Measurements from ENCODE around the gene RBM19. TPM values are rescaled to one million over a fixed set of nuclear protein-coding genes. Genes with fewer than 3 reads are reported as not detected.

RBM19 gene
- polyA plus RNA-seq, 2 of the 4 experiments (the other 2 are of a cell fraction): 16.0 to 18.6 TPM

- no peak for DNase-seq (ENCODE audit: low read depth in 1 of 2, low spot score in 1 of 2)
- no peak for TF ChIP-seq ZFP36 (IDR thresholded peaks at IDR 0.05; ENCODE audit: borderline replicate concordance, partially characterized antibody)
- POLR2A ChIA-PET: no interaction called here
- Histone ChIP-seq H3K4me1 (no peaks in the 10 kb centered on the region), H3K27ac (no peak overlapping the region), H3K4me3 (no peak overlapping the region), H3K4me2 (no peak overlapping the region), H3K9me3 (no peaks in the 10 kb centered on the region)
- no peak for ATAC-seq
- no peak for FAIRE-seq
- CTCF ChIA-PET: interaction anchor here (1.5 to 4.5 kb wide), 2 partner anchors 15 to 26 kb away, joined by 3 to 17 read pairs; no protein-coding TSS in a partner anchor
- WGBS (ENCODE audit: missing lambda C conversion rate): 98% methylated on average over 10 of the region's 10 CpGs
These were observed 26.3 kb downstream of the RBM19 start for GRCh38 chr12:113939867-113940266.

GRCh38 chr12:113938471-113938870, 27.7 kb downstream of the RBM19 start:
- H3K4me3 ChIP-seq: no peak overlapping the region
- DNase-seq (ENCODE audit: low read depth in 1 of 2, low spot score in 1 of 2): no peak
- no peaks in the 10 kb centered on the region for H3K9me3 ChIP-seq
- 57% methylated on average over 5 of the region's 5 CpGs for WGBS (ENCODE audit: missing lambda C conversion rate)
- H3K27ac ChIP-seq: no peak overlapping the region
- no peak for FAIRE-seq
- no peak for TF ChIP-seq E2F6 (IDR thresholded peaks at IDR 0.05; ENCODE audit: borderline replicate concordance, low read depth)
- no peak for TF ChIP-seq PHF8 (IDR thresholded peaks at IDR 0.05; ENCODE audit: borderline replicate concordance, low read depth)
- TF ChIP-seq TFCP2L1 (CRISPR knock-in tag; IDR thresholded peaks at IDR 0.05): no peak
- TF ChIP-seq MYC (IDR thresholded peaks at IDR 0.05; ENCODE audit: borderline replicate concordance, low read length): no peak
- TF ChIP-seq, protein P1, sequence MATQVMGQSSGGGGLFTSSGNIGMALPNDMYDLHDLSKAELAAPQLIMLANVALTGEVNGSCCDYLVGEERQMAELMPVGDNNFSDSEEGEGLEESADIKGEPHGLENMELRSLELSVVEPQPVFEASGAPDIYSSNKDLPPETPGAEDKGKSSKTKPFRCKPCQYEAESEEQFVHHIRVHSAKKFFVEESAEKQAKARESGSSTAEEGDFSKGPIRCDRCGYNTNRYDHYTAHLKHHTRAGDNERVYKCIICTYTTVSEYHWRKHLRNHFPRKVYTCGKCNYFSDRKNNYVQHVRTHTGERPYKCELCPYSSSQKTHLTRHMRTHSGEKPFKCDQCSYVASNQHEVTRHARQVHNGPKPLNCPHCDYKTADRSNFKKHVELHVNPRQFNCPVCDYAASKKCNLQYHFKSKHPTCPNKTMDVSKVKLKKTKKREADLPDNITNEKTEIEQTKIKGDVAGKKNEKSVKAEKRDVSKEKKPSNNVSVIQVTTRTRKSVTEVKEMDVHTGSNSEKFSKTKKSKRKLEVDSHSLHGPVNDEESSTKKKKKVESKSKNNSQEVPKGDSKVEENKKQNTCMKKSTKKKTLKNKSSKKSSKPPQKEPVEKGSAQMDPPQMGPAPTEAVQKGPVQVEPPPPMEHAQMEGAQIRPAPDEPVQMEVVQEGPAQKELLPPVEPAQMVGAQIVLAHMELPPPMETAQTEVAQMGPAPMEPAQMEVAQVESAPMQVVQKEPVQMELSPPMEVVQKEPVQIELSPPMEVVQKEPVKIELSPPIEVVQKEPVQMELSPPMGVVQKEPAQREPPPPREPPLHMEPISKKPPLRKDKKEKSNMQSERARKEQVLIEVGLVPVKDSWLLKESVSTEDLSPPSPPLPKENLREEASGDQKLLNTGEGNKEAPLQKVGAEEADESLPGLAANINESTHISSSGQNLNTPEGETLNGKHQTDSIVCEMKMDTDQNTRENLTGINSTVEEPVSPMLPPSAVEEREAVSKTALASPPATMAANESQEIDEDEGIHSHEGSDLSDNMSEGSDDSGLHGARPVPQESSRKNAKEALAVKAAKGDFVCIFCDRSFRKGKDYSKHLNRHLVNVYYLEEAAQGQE (IDR thresholded peaks at IDR 0.05): no peak
- no peak for TF ChIP-seq EP300 (IDR thresholded peaks at IDR 0.05)
- no peak for TF ChIP-seq SMC3 (IDR thresholded peaks at IDR 0.05)
- no peak for TF ChIP-seq HDAC2 (IDR thresholded peaks at IDR 0.05)
- TF ChIP-seq HOXB5 (CRISPR knock-in tag; IDR thresholded peaks at IDR 0.05): no peak
- TF ChIP-seq SREBF2 (IDR thresholded peaks at IDR 0.05): no peak
- no peak for TF ChIP-seq FOSB (CRISPR knock-in tag; IDR thresholded peaks at IDR 0.05)
- no peak overlapping the region for H3K4me2 ChIP-seq
- no peaks in the 10 kb centered on the region for H3K4me1 ChIP-seq
- no peak for ATAC-seq
- ChIA-PET CTCF (interaction anchor here (4.5 kb wide), 1 partner anchor 16 kb away, joined by 17 read pairs; no protein-coding TSS in a partner anchor), POLR2A (no interaction called here)

DNA sequence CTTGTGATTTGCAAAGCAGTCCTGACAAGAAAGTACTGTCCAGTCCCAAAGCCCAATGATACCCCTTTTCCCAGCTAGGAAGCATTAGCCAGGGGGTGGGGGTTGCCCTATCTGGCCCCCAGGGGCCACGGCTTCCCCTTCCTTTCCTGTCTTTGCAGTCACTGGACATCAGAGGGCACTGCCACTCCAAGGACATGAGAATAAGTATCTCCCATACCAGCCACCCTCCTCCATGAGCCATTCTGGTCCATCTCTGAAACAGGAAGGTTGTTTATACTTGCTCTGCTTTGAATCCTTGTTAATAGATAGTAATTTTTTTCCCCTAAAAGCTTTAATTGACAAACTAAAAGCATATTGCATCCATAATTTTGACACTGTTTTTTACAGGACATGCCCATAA, 29.7 kb downstream of the RBM19 start:
- H3K9me3 ChIP-seq: no peaks in the 10 kb centered on the region
- WGBS (ENCODE audit: missing lambda C conversion rate): 57% methylated on average over 1 of the region's 1 CpG

More for the DNA sequence above, 29.7 kb downstream of the RBM19 start:
- no peak overlapping the region for H3K27ac ChIP-seq
- H3K4me2 ChIP-seq: no peak overlapping the region
- no peaks in the 10 kb centered on the region for H3K4me1 ChIP-seq
- no peak overlapping the region for H3K4me3 ChIP-seq
- TF ChIP-seq ZFP36 (IDR thresholded peaks at IDR 0.05; ENCODE audit: borderline replicate concordance, partially characterized antibody) (no peak), USF2 (IDR thresholded peaks at IDR 0.05) (no peak), EHF (CRISPR knock-in tag; IDR thresholded peaks at IDR 0.05) (no peak), MAX (IDR thresholded peaks at IDR 0.05) (no peak), HOXB5 (CRISPR knock-in tag; IDR thresholded peaks at IDR 0.05) (no peak), E2F6 (IDR thresholded peaks at IDR 0.05; ENCODE audit: borderline replicate concordance, low read depth) (no peak), MAZ (IDR thresholded peaks at IDR 0.05; ENCODE audit: borderline replicate concordance, low read depth, low read length) (no peak), EHMT2 (IDR thresholded peaks at IDR 0.05; ENCODE audit: low read depth) (no peak), CHD4 (IDR thresholded peaks at IDR 0.05; ENCODE audit: borderline replicate concordance) (no peak), MAFK (IDR thresholded peaks at IDR 0.05; ENCODE audit: partially characterized antibody) (no peak), HDAC2 (IDR thresholded peaks at IDR 0.05) (no peak), FOSL2 (IDR thresholded peaks at IDR 0.05) (no peak), FOSL2 (CRISPR knock-in tag; IDR thresholded peaks at IDR 0.05) (no peak), KDM5A (IDR thresholded peaks at IDR 0.05) (no peak), ESRRA (IDR thresholded peaks at IDR 0.05; ENCODE audit: borderline replicate concordance, low read length) (no peak), RARB (CRISPR knock-in tag; IDR thresholded peaks at IDR 0.05) (no peak), POLR2AphosphoS2 (conservative IDR thresholded peaks at IDR 0.05; ENCODE audit: low read length) (no peak), HOXB13 (CRISPR knock-in tag; IDR thresholded peaks at IDR 0.05; ENCODE audit: low read depth) (no peak), RCOR1 (IDR thresholded peaks at IDR 0.05; ENCODE audit: low read depth, low read length) (no peak)
- TF ChIP-seq, protein P2, sequence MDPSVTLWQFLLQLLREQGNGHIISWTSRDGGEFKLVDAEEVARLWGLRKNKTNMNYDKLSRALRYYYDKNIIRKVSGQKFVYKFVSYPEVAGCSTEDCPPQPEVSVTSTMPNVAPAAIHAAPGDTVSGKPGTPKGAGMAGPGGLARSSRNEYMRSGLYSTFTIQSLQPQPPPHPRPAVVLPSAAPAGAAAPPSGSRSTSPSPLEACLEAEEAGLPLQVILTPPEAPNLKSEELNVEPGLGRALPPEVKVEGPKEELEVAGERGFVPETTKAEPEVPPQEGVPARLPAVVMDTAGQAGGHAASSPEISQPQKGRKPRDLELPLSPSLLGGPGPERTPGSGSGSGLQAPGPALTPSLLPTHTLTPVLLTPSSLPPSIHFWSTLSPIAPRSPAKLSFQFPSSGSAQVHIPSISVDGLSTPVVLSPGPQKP (IDR thresholded peaks at IDR 0.05; ENCODE audit: low read depth, low read length): no peak
- POLR2A ChIA-PET: no interaction called here
- ATAC-seq: peak; percentile 74 to 76; a peak in 5 of 6 replicates
- no peak for FAIRE-seq
- CTCF ChIA-PET: interaction anchor here (0.9 to 4.5 kb wide), 4 partner anchors 11 to 30 kb away, joined by 3 to 17 read pairs (median 4); no protein-coding TSS in a partner anchor
- peak in 1 of 2 experiments; percentile 24 for DNase-seq (ENCODE audit: low read depth in 1 of 2, low spot score in 1 of 2)

All from A549 (cell line).